GM12872 (cell line): ENCODE results near the gene PARD3.

Experiments used
- TF ChIP-seq, protein P1 (sequence below): IDR thresholded peaks from 3 replicates; pipeline ENCODE4 v1.5.1; 2011; ENCODE audit warnings: low read depth, mild to moderate bottlenecking, low read length, moderate library complexity; ENCODE audit not compliant: insufficient read depth

Gene PARD3

DNA sequence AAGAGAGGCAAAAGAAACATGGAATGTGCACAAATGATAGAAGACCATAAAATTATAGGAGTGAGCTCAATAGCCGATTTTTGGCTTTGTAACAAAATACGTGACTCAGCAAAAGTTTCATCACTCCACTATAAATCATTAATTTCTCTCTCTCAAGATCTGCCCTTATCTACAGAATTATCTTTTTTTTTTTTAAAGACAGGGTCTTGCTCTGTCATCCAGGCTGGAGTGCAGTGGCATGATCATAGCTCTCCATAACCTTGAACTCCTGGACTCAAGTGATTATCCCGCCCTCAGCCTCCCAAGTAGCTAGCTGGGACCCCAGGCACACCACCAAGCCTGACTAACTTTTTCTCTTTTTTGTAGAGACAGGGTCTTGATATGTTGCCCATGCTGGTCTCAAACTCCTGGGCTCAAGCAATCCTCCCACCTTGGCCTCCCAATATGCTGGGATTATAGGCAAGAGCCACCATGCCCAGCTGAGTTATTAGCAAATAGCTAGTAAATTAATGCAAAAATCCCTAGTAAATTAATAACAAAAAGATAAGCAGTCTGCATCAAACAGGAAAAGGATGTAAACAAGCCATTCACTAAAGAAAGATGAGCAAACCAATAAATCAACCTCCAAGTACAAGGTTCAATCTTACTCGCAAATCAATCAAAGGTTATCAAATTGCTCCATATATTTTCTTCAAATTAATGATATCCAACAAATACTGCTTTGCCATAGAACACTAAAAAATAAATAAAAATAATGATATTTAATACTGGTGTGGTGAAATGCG lies 450.7 kb downstream of the PARD3 start:
- TF ChIP-seq, protein P1, sequence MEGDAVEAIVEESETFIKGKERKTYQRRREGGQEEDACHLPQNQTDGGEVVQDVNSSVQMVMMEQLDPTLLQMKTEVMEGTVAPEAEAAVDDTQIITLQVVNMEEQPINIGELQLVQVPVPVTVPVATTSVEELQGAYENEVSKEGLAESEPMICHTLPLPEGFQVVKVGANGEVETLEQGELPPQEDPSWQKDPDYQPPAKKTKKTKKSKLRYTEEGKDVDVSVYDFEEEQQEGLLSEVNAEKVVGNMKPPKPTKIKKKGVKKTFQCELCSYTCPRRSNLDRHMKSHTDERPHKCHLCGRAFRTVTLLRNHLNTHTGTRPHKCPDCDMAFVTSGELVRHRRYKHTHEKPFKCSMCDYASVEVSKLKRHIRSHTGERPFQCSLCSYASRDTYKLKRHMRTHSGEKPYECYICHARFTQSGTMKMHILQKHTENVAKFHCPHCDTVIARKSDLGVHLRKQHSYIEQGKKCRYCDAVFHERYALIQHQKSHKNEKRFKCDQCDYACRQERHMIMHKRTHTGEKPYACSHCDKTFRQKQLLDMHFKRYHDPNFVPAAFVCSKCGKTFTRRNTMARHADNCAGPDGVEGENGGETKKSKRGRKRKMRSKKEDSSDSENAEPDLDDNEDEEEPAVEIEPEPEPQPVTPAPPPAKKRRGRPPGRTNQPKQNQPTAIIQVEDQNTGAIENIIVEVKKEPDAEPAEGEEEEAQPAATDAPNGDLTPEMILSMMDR, result no peak

DNA sequence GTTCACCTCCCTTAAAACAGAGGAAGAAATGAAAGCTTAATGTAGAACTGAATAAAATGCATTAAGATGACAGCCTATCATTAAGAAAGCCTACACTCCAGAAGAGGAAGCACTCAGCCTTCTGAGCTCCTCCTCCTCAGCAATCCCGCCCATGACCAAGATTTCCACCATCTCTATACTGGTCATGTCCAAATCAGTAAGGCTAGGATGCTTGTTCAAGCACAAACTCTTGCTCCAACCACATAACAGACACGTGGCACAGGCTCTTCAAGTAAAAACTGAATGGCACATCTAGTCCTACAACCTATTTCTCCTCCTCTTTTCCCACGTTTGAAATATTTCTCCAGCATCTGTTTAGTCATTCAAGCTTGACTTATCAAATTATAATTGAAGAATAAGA lies 454.1 kb downstream of the PARD3 start:
- TF ChIP-seq, protein P1, result no peak

DNA sequence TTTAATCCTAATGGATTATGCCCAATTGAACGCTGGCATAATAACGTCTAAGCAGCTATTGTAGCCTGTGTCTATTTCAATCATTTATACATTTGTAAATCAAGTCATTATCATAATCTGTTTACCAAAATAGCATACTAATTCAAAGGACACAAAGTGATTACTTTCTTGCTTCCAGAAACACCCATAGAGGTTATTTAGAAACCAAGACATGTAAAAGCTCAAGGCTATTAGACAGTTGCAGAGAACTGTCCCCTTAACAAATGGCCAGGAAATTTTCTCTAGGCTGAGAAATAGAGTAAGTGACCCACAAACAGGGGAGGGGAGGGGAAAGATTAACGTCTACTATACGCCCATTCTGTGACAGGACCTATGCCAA lies 455.7 kb downstream of the PARD3 start:
- TF ChIP-seq, protein P1, result no peak

DNA sequence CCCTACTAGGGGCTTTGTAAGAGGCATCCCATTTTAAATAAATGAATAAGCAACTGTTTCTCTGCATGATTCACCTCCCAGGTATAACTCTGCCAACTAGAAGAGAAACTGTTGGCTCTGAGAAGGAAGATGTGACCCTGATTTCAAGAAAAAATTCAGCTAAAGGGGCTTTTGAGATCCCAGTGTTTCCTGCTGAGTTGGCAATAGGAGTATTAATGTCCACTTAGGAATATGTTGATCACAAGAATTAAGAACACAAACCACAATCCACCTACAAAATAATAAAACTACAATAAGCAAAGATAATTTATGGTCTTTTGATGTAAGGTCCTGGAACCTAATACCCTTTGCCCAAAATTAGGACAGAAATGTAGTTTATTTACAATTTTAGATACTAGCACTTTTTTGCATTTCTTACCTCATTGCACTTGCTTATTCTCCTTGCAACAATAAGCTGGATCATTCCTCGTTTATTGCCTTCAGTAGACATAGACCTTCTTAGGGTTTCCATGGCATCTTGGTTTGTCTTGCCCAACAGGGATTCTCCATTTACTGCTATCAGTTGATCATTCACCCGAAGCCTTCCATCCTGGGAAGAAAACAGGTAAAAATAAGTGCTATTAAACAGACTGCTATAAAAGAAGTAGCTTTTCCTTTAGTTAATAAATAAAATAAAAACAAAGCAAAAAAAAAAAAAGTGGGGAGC lies 456.2 kb downstream of the PARD3 start:
- TF ChIP-seq, protein P1, result no peak

DNA sequence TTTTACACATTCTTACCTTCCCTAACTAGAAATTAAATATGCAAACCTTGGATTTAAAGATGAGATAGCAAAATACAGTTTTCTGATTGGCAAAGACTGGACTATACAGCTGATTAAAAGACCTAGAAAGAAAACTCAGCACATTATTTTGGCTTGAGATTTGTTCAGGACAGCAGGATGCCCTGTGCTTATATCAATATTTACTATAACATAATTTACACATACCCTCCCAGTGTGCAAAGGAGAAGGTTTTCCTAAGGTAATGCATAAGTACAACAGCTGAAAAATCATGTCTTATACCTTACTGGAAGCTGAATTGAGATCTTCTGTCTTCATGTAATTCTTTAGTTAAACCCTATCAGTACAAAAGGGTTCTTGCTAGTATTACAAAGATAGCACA lies 458.6 kb downstream of the PARD3 start:
- TF ChIP-seq, protein P1, result no peak

DNA sequence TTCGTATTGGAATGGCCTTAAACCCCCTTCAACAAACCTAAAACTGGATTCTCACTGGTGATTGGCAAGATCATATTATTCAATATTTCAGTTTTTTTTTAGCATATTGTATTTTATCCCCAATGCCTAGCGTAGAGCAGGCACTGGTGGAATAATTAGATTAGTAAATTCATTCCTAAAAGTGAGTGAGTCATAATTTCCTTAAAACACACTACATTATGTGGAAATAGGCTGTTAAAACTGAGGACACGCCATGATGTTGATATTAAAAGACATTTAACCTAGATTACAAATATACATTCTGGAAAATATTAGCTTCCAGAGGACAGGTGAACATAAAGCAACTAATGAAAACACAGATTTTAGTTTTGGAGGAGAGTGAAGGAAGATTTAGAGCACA lies 463.9 kb downstream of the PARD3 start:
- TF ChIP-seq, protein P1, result no peak

DNA sequence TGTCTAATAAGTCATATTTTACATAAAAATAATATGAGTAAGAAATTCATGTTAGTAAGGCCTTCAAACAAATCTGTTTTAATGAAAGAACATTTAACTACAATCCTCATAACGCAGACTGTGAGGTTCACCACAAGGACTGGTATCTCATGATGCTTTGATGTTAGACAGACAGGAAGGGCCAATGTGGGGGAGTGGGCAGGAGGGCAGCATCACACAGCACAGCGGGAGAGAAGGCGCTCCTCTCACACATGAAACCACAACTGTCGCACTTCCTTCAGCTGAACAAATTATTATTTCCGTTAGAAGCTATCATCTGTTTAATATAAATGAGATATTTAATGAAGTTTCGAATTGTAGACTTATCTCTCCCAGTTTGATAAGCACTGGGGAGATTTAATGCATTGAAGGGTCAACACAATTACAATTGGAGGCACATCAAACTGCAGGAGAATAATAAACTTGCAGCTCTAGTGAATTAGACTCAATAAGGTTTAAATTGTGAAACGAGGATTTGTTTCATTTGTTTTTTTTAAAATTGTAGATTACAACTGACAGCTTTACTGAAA lies 466.1 kb downstream of the PARD3 start:
- TF ChIP-seq, protein P1, result no peak
